HG02970 (cell line): Measurements from ENCODE around the gene SDSL.

Source experiments
- ATAC-seq: cut with Tn5 transposase; IDR thresholded peaks from one replicate; pipeline ENCODE4 v1.9.1; 2021; ENCODE audit warnings: mild to moderate bottlenecking, moderate library complexity, moderate number of reproducible peaks; ENCODE audit not compliant: unreplicated experiment, low FRiP score

The SDSL gene

GRCh38 chr12:113465808-113466453 is 43.8 kb downstream of the SDSL start:
- no peak for ATAC-seq

DNA sequence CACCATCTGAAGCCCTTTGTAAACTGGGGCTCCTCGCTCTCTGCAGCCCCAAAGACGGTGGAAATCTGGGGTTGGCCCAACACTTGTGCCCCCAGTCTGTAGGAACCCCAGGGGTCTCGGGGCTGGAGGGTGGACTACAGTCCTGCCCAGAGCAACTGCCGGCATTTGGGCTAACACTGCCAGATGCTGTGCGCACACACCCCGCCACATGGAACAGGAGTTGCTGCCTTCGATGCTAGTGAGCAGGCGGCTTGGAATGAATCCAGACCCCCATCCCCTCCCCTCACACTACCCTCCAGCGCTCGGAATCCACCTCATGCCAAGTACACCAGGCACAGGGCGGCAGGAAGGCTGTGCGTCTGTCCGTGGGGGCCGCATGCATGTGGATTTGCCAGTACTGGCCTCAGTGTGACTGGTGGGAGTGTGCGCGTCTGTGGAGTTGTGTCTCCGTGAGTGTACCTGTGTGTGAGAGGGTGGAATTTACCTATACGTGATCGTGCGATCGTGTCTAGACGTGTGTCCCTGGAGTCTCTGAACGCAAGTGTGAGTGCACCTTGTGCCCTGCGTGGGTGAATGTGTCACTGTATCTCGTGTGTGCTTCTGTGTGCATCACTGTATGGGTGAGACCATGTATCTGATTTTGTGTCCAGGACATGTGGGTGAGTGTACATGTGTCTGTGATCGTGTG is 44.4 kb downstream of the SDSL start:
- no peak for ATAC-seq

GRCh38 chr12:113467142-113467501 is 44.9 kb downstream of the SDSL start:
- no peak for ATAC-seq

- ATAC-seq: no peak
Measured at GRCh38 chr12:113467502-113468364, 45.6 kb downstream of the SDSL start.

- ATAC-seq: no peak
Measured at GRCh38 chr12:113468365-113469223, 46.4 kb downstream of the SDSL start.

- no peak for ATAC-seq
Measured at GRCh38 chr12:113469224-113469948, 47.2 kb downstream of the SDSL start.

DNA sequence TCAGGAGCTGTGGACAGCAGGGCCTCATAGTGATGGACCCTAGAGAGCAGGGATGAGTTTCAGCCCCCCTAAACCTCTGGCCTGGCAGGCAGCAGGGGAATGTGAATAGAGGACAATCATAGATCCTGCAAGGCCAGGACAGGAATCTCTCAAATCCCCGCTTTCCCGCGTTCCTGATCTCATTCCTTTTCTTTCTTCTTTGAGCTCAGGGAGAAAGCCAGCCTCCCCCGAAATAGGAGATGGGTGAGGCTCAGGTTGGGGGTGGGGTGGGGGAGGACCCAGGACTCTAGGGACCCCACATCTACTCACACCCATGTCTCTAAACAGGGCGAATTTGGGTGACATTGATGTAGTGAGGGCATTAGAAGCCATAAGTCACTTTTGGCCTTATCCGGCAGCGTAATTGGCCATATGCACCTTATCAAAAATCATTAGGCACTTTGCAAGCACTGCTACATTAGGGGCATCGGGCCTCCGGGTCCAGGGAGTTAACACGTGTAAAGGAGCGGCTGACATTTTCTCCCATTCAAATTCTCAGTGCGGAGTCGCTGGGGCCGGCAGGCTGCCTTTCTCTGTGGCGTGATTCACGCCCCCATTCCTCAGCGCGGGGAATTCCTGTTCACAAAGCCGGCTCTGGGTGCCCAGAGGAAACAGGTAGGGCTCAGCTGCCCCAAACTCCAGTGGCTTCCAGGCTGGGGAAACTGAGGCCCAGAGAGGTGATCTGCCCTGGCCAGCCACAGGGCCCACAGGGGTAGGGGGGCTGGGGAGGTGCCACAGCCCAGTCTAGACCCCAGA is 48.0 kb downstream of the SDSL start:
- ATAC-seq: no peak

GRCh38 chr12:113470871-113471618 is 48.9 kb downstream of the SDSL start:
- no peak for ATAC-seq

DNA sequence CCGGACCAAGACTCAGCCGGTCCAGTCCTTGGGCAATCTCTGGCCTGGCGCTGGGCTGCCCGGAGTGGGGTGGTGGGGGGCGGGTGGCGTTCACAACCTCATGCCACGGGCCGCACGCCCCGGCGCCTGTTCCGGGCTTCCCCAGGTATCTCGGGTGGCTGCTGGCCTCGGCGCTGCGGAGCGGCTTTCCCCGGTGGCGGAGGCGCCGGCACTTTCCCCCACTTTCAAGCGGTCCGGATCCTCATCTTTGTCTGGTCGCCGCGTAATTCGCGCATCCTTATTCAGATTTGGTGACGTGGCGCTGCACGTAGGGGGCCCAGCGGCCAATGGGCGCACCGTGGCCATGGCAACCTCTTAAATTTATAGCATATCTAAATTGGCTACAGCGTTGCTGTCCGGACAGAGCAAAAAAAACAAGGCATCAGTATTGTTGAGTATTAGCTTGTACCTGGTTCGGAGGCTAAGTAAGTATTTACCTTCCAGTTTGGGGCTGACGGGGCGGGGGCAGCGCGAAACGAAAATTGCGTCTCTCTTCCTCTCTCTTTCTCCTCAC is 49.5 kb downstream of the SDSL start, which contains the start of gene LHX5:
LHX5 (minus strand) TSS at position 253 of the 553 bp plus-strand sequence. CDS start 373 bp downstream, outside the sequence.
- ATAC-seq: no peak

DNA sequence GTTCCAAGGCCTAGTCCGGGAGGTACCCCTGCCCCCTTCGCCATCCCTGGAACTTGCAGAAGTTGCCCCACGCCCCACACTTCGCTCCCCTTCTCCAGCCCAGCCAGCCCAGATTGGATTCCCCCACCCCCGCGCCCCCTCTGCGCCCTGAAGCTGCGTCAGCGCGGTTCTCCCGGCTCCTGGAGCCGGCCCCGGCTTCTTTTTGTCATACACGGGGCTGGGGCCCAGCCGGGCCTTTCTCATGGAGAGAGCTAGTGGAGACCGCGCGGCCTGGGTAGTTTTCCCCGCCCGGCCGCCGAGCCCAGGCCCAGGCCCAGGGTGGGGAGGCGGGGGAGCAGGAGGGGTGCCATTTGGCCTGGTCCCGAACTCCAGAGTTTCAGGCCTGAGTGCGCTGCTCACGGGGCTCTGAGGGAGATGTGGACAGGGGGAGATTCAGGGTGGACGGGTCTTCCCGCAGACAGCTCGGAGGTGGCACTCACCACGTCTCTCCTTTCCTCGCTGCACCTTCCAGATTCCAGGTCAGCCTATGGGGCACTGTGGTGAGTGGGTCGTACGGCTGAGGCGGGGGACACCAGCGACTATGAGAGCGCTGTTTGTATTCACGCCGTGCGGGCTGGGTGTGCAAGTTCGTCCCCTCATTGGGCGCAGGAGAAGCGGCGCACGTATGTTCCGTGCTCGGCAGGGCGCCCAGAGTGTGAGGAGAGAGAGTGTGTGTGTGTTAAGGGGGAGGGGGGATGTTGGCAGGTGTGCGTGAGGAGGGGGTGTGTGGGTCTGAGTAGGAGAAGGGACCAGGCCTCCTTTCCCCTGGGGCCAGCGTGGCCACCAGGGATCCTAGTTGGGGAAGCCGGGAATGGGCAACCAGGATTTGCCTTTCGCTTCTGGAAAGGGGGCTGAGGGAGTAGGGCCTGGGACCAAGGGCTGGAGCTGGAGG is 50.3 kb downstream of the SDSL start:
- no peak for ATAC-seq

GRCh38 chr12:113473400-113473799 is 51.2 kb downstream of the SDSL start:
- no peak for ATAC-seq

DNA sequence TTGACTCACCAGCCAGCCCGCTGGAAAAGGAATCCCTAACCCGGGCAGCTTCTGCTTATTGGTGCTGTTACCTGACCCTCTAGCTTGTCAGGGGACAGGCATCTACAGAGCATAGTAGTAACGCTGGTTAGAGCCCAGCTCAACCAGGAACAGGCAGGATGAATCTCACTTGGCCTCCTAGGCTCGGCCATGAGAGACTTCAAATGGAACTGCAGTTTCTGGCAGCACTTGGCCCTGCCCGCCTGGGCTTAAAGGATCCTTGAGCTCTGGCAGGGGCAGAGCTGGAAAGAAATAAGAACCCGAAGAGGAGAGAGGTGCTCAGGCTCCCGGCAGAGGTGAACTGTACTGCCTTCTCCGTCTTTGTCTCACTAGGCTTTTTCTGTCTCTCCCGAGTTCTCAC is 51.8 kb downstream of the SDSL start:
- no peak for ATAC-seq

GRCh38 chr12:113474635-113475436 is 52.7 kb downstream of the SDSL start:
- ATAC-seq: no peak

- ATAC-seq: no peak
Measured at GRCh38 chr12:113475451-113476175, 53.4 kb downstream of the SDSL start.

- no peak for ATAC-seq
Measured at GRCh38 chr12:113476176-113476986, 54.2 kb downstream of the SDSL start.
